Gastroesophageal sphincter (tissue), 4 donors: ENCODE measurements around the gene CYB561A3. TPM values are rescaled to one million over a fixed set of nuclear protein-coding genes. Genes with fewer than 3 reads are reported as not detected.

Experiments used
- ATAC-seq: fragments of 150-250 bp; one replicate; pipeline ENCODE4 v1.9.1; 2016; ENCODE audit warnings: mild to moderate bottlenecking, moderate library complexity
- H3K27ac ChIP-seq, 4 donors: fragments of 200-600 bp; sonication (generic) in 3 of 4; 1 replicate in 3 of 4; 2 replicates in 1 of 4; pipeline ENCODE4 v1.5.1; 2016 to 2019
- H3K27me3 ChIP-seq: fragments of 200-600 bp; sonication (generic); one replicate; pipeline ENCODE4 v1.5.1; 2019
- H3K36me3 ChIP-seq, 2 donors: fragments of 200-600 bp; sonication (generic); one replicate each; pipeline ENCODE4 v1.5.1; 2019; ENCODE audit warnings: control low read depth in 1 of 2
- H3K4me1 ChIP-seq, 3 donors: fragments of 200-600 bp; sonication (generic); 1 replicate in 2 of 3; 2 replicates in 1 of 3; pipeline ENCODE4 v1.5.1; 2016 to 2019; ENCODE audit warnings: control low read depth in 2 of 3
- H3K4me3 ChIP-seq, 2 donors: fragments of 200-600 bp; sonication (generic); one replicate each; pipeline ENCODE4 v1.5.1; 2019; ENCODE audit warnings: mild to moderate bottlenecking in 1 of 2, moderate library complexity in 1 of 2
- H3K9me3 ChIP-seq, 3 donors: fragments of 200-600 bp; sonication (generic); one replicate each; pipeline ENCODE4 v1.5.1; 2017 to 2019; ENCODE audit warnings: control low read depth in 2 of 3
- EP300 ChIP-seq: sonication (generic); formaldehyde crosslinking; IDR thresholded peaks from one replicate; pipeline ENCODE4 v1.6.1; 2017; ENCODE audit warnings: antibody characterized with exemption, mild to moderate bottlenecking
- POLR2A ChIP-seq, 2 donors: fragments of 450-650 bp; IDR thresholded peaks; one replicate each; pipeline ENCODE4 v1.6.1; 2017; ENCODE audit warnings: antibody characterized with exemption in 2 of 2, mild to moderate bottlenecking in 2 of 2, moderate library complexity in 1 of 2
- POLR2AphosphoS5 ChIP-seq: sonication (generic); formaldehyde crosslinking; IDR thresholded peaks from one replicate; pipeline ENCODE4 v1.6.1; 2017; ENCODE audit warnings: antibody characterized with exemption
- WGBS, 2 donors: methylation state at CpG; one replicate each; pipeline ENCODE4 v1.1.5; 2018; ENCODE audit warnings: low coverage in 1 of 2; 5-methylcytosine and 5-hydroxymethylcytosine counted together
- total RNA-seq, 4 donors: library from RNA; depleted of rRNA; stranded (reverse); fragments of >200 nt; gene quantifications; one replicate each; pipeline ENCODE4 v1.1.0, GENCODE V29; 2016
- TF ChIP-seq, protein P1 (sequence below), 4 experiments: fragments of 200-600 bp in 2 of 4; fragments of 450-650 bp in 2 of 4; sonication (generic) in 1 of 4; IDR thresholded peaks; one replicate each; pipeline ENCODE4 v1.5.1; 2017 to 2019; ENCODE audit warnings: antibody characterized with exemption in 4 of 4, mild to moderate bottlenecking in 2 of 4, moderate library complexity in 2 of 4

The CYB561A3 gene, protein sequence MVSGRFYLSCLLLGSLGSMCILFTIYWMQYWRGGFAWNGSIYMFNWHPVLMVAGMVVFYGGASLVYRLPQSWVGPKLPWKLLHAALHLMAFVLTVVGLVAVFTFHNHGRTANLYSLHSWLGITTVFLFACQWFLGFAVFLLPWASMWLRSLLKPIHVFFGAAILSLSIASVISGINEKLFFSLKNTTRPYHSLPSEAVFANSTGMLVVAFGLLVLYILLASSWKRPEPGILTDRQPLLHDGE
- 10 to 100 TPM; 23.3 to 44.0 (median 33.4) TPM for total RNA-seq

GRCh38 chr11:61361741-61362541 is at the start of gene CYB561A3, which contains the start of gene TMEM138:
Gene CYB561A3, minus strand, starts transcription at chr11:61361882. Its CDS starts 5,169 bp downstream, at chr11:61356713.
Gene TMEM138, plus strand, starts transcription at chr11:61362374. Its CDS starts 2,017 bp downstream, at chr11:61364391.
- Histone ChIP-seq H3K27me3 (no peaks in the 10 kb centered on the region), H3K4me1 (peaks cover 0 to 46% (median 9%) of the 10 kb centered on the region in 3 donors), H3K4me3 (peak within 1 kb of the TSS; percentile 55 to 76), H3K27ac (peak within 1 kb of the TSS; percentile 80 to 99 (median 98)), H3K9me3 (no peaks in the 10 kb centered on the region), H3K36me3 (peaks cover 0 to 36% of the 10 kb centered on the region in 2 donors)
- TF ChIP-seq POLR2AphosphoS5: peak; percentile 85
- TF ChIP-seq, protein P1, sequence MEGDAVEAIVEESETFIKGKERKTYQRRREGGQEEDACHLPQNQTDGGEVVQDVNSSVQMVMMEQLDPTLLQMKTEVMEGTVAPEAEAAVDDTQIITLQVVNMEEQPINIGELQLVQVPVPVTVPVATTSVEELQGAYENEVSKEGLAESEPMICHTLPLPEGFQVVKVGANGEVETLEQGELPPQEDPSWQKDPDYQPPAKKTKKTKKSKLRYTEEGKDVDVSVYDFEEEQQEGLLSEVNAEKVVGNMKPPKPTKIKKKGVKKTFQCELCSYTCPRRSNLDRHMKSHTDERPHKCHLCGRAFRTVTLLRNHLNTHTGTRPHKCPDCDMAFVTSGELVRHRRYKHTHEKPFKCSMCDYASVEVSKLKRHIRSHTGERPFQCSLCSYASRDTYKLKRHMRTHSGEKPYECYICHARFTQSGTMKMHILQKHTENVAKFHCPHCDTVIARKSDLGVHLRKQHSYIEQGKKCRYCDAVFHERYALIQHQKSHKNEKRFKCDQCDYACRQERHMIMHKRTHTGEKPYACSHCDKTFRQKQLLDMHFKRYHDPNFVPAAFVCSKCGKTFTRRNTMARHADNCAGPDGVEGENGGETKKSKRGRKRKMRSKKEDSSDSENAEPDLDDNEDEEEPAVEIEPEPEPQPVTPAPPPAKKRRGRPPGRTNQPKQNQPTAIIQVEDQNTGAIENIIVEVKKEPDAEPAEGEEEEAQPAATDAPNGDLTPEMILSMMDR (IDR thresholded peaks at IDR 0.05): peak in 1 of 4 experiments; percentile 11
- TF ChIP-seq EP300: no peak
- TF ChIP-seq POLR2A (IDR thresholded peaks at IDR 0.05): peak; percentile 68 to 72
- ATAC-seq: peak; percentile 97
- 0% methylated on average over 8 of the region's 63 CpGs for WGBS, 2 donors

- peaks cover 0 to 100% of the 10 kb centered on the region in 2 donors for H3K36me3 ChIP-seq
- H3K27ac ChIP-seq: peak overlapping the region in 1 of 4 donors; percentile 20
- no peaks in the 10 kb centered on the region for H3K9me3 ChIP-seq
- H3K4me1 ChIP-seq: no peaks in the 10 kb centered on the region
- no peak for TF ChIP-seq POLR2AphosphoS5
- TF ChIP-seq POLR2A (IDR thresholded peaks at IDR 0.05): no peak
- no peak for TF ChIP-seq EP300
- no peak for ATAC-seq
- H3K27me3 ChIP-seq: no peaks in the 10 kb centered on the region
- 88 to 89% methylated on average over 4 to 5 of the region's 5 CpGs for WGBS, 2 donors
- H3K4me3 ChIP-seq: no peak overlapping the region
Observed at GRCh38 chr11:61406991-61407728, 45.5 kb upstream of the CYB561A3 start.

DNA sequence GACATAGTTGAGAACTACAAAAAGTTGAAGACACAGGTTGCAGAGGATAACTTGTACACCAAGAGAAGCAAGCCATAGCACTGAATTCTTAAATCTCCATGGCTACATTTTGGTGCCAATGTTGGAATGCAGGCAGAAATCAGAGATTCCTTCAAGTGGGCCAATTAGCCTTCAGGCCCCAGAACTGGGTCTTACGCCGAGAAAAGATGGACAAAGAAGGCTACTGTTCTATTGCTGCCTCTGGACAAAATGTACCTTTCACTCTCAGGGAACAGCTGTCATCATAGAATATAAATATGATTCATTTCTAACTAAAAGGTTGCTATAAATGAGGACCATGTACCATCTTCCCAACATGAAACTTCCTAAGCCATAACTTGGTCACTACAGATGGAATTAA is 44.4 kb upstream of the CYB561A3 start:
- H3K36me3 ChIP-seq: peaks cover 0 to 97% of the 10 kb centered on the region in 2 donors
- no peak for ATAC-seq
- 85 to 96% methylated on average over 2 of the region's 2 CpGs for WGBS, 2 donors
- H3K27ac ChIP-seq: peak overlapping the region in 1 of 4 donors; percentile 48
- H3K9me3 ChIP-seq: no peaks in the 10 kb centered on the region
- TF ChIP-seq EP300 (no peak), POLR2AphosphoS5 (no peak), POLR2A (IDR thresholded peaks at IDR 0.05) (no peak)
- TF ChIP-seq, protein P1 (IDR thresholded peaks at IDR 0.05): no peak
- H3K4me1 ChIP-seq: no peaks in the 10 kb centered on the region
- H3K27me3 ChIP-seq: no peaks in the 10 kb centered on the region
- no peak overlapping the region for H3K4me3 ChIP-seq

GRCh38 chr11:61404641-61405040 is 43.0 kb upstream of the CYB561A3 start:
- ATAC-seq: no peak
- Histone ChIP-seq H3K27ac (peak overlapping the region in 3 of 4 donors; percentile 11 to 37 (median 12)), H3K27me3 (no peaks in the 10 kb centered on the region), H3K4me3 (no peak overlapping the region), H3K9me3 (no peaks in the 10 kb centered on the region), H3K4me1 (no peaks in the 10 kb centered on the region), H3K36me3 (peaks cover 0 to 88% of the 10 kb centered on the region in 2 donors)
- TF ChIP-seq POLR2AphosphoS5: no peak
- TF ChIP-seq, protein P1 (IDR thresholded peaks at IDR 0.05): no peak
- TF ChIP-seq EP300: no peak
- no peak for TF ChIP-seq POLR2A (IDR thresholded peaks at IDR 0.05)
- WGBS, 2 donors: 54 to 68% methylated on average over 4 of the region's 4 CpGs

GRCh38 chr11:61404103-61404502 is 42.4 kb upstream of the CYB561A3 start:
- ATAC-seq: no peak
- Histone ChIP-seq H3K27ac (peak overlapping the region in 3 of 4 donors; percentile 0 to 12 (median 11)), H3K27me3 (no peaks in the 10 kb centered on the region), H3K36me3 (peaks cover 0 to 87% of the 10 kb centered on the region in 2 donors), H3K4me1 (no peaks in the 10 kb centered on the region), H3K9me3 (no peaks in the 10 kb centered on the region), H3K4me3 (no peak overlapping the region)
- TF ChIP-seq, protein P1 (IDR thresholded peaks at IDR 0.05): no peak
- no peak for TF ChIP-seq EP300
- TF ChIP-seq POLR2AphosphoS5: no peak
- TF ChIP-seq POLR2A (IDR thresholded peaks at IDR 0.05): no peak
- WGBS, 2 donors: 47% methylated on average over 2 of the region's 5 CpGs; no CpG with 5 or more reads in 1 of the 2 donors
